ENCODE results near the gene PNLIPRP2.

The PNLIPRP2 gene

DNA sequence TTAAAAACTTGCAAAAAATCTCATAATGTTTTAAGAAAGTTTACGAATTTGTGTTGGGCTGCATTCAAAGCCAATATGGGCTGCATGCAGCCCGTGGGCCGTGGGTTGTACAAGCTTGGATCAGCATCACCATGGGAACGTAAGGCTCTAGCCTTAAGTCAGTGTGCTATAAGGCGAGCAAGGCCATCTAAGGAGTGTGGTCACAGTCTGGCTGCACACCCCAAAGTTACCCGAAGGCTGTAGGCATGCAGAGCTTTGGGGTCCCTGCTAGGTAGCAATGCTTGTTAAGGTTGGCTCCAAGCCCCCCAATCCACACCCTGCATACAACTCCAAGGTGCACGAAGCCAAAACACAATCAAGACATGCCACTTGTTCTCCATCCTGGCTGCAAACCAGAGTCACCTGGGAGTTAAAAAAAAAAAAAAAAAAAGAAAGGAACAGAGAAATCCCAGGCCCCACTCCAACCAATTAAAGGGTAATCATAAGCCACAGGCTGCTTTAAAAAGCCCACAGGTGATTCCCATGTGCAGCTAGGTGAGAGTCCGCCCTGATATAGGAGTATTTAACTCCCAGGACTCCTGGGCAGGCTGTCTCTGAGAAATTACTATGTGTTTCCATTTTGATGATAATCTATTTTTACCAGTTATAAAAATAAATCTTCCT, 8.5 kb upstream of the PNLIPRP2 start:
- Histone ChIP-seq H3K36me3 (ENCODE audit: control insufficient read depth, low read length) (no peaks in the 10 kb centered on the region), H3K79me2 (ENCODE audit: control insufficient read depth, low read length) (no peaks in the 10 kb centered on the region), H3K9me2 (replicated peaks; ENCODE audit: control insufficient read depth, low read length) (no peaks in the 10 kb centered on the region), H3K27me3 (ENCODE audit: control insufficient read depth, low read length) (no peaks in the 10 kb centered on the region), H3K27ac (ENCODE audit: low read depth, low read length) (no peak overlapping the region), H3F3A (ENCODE audit: control insufficient read depth, insufficient read depth) (no peaks in the 10 kb centered on the region), H3K4me2 (ENCODE audit: low read length) (no peak overlapping the region), H3K4me3 (ENCODE audit: low read length) (no peak overlapping the region), H3K4me1 (ENCODE audit: control insufficient read depth, low read length) (no peaks in the 10 kb centered on the region), H3K9me3 (ENCODE audit: control insufficient read depth, insufficient read depth, low read length) (no peaks in the 10 kb centered on the region), H4K20me1 (ENCODE audit: control insufficient read depth, insufficient read depth, low read depth, low read length) (no peaks in the 10 kb centered on the region)
- TF ChIP-seq, protein P1, sequence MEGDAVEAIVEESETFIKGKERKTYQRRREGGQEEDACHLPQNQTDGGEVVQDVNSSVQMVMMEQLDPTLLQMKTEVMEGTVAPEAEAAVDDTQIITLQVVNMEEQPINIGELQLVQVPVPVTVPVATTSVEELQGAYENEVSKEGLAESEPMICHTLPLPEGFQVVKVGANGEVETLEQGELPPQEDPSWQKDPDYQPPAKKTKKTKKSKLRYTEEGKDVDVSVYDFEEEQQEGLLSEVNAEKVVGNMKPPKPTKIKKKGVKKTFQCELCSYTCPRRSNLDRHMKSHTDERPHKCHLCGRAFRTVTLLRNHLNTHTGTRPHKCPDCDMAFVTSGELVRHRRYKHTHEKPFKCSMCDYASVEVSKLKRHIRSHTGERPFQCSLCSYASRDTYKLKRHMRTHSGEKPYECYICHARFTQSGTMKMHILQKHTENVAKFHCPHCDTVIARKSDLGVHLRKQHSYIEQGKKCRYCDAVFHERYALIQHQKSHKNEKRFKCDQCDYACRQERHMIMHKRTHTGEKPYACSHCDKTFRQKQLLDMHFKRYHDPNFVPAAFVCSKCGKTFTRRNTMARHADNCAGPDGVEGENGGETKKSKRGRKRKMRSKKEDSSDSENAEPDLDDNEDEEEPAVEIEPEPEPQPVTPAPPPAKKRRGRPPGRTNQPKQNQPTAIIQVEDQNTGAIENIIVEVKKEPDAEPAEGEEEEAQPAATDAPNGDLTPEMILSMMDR (IDR thresholded peaks at IDR 0.05; ENCODE audit: low read depth, low read length, poor library complexity, severe bottlenecking) = no peak
- TF ChIP-seq EZH2phosphoT487 (IDR thresholded peaks at IDR 0.05; ENCODE audit: borderline replicate concordance, low read length) = no peak

DNA sequence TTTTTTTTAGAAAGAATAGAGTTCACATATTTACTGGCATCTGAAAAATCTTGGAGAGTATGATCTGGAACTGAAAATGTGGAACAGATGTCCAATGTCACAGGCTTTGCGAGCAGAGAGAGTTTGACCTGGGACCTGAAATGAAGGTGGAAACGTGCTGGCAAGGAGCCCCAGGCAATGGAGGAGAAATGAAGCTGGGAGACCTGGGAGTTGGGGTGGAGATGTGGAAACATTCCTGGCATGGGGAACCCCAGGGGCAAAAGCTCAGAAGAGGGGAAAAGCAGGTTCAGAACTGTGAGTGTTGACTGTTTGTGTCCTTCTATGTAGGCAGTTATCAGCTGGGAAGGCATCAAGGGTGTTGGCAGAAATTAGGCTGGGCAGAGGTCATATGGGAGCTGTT, 7.3 kb upstream of the PNLIPRP2 start:
- Histone ChIP-seq H3K27me3 (ENCODE audit: control insufficient read depth, low read length) (no peaks in the 10 kb centered on the region), H3K9me2 (replicated peaks; ENCODE audit: control insufficient read depth, low read length) (no peaks in the 10 kb centered on the region), H3K9me3 (ENCODE audit: control insufficient read depth, insufficient read depth, low read length) (no peaks in the 10 kb centered on the region), H3K4me2 (ENCODE audit: low read length) (no peak overlapping the region), H3K27ac (ENCODE audit: low read depth, low read length) (no peak overlapping the region), H3K4me3 (ENCODE audit: low read length) (no peak overlapping the region), H3K36me3 (ENCODE audit: control insufficient read depth, low read length) (no peaks in the 10 kb centered on the region), H4K20me1 (ENCODE audit: control insufficient read depth, insufficient read depth, low read depth, low read length) (no peaks in the 10 kb centered on the region), H3K79me2 (ENCODE audit: control insufficient read depth, low read length) (no peaks in the 10 kb centered on the region), H3K4me1 (ENCODE audit: control insufficient read depth, low read length) (no peaks in the 10 kb centered on the region), H3F3A (ENCODE audit: control insufficient read depth, insufficient read depth) (no peaks in the 10 kb centered on the region)
- TF ChIP-seq, protein P1 (IDR thresholded peaks at IDR 0.05; ENCODE audit: low read depth, low read length, poor library complexity, severe bottlenecking) = no peak
- TF ChIP-seq EZH2phosphoT487 (IDR thresholded peaks at IDR 0.05; ENCODE audit: borderline replicate concordance, low read length) = no peak

DNA sequence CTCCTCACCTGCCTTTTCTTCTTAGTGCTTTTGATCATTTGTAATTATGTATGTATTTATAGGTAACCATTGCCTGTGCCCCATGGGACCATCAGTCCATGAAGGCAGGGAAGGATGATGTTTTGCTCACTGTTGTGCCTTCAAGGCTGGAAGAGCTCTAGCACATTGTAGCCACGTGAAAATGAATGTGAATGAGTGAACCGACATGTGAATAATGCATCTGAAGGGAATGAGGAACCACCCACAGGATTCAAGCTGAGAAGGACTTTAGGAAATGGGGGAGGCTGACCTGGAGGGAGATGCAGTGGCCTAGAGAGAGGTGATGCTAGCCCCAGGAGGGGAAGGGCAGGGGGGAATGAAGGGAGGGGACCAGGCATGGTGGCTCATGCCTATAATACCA, 6.0 kb upstream of the PNLIPRP2 start:
- H3K27ac ChIP-seq (ENCODE audit: low read depth, low read length) = no peak overlapping the region
- H3F3A ChIP-seq (ENCODE audit: control insufficient read depth, insufficient read depth) = no peaks in the 10 kb centered on the region
- H3K4me3 ChIP-seq (ENCODE audit: low read length) = no peak overlapping the region
- H3K36me3 ChIP-seq (ENCODE audit: control insufficient read depth, low read length) = no peaks in the 10 kb centered on the region
- H4K20me1 ChIP-seq (ENCODE audit: control insufficient read depth, insufficient read depth, low read depth, low read length) = no peaks in the 10 kb centered on the region
- H3K27me3 ChIP-seq (ENCODE audit: control insufficient read depth, low read length) = no peaks in the 10 kb centered on the region
- no peak overlapping the region for H3K4me2 ChIP-seq (ENCODE audit: low read length)
- H3K79me2 ChIP-seq (ENCODE audit: control insufficient read depth, low read length) = no peaks in the 10 kb centered on the region
- TF ChIP-seq, protein P1 (IDR thresholded peaks at IDR 0.05; ENCODE audit: low read depth, low read length, poor library complexity, severe bottlenecking) = no peak
- TF ChIP-seq EZH2phosphoT487 (IDR thresholded peaks at IDR 0.05; ENCODE audit: borderline replicate concordance, low read length) = no peak
- no peaks in the 10 kb centered on the region for H3K9me2 ChIP-seq (replicated peaks; ENCODE audit: control insufficient read depth, low read length)
- H3K4me1 ChIP-seq (ENCODE audit: control insufficient read depth, low read length) = no peaks in the 10 kb centered on the region
- H3K9me3 ChIP-seq (ENCODE audit: control insufficient read depth, insufficient read depth, low read length) = no peaks in the 10 kb centered on the region

All from DOHH2 (cell line).